ENCODE results near the gene SH3GL1. TPM values are rescaled to one million over a fixed set of nuclear protein-coding genes. Genes with fewer than 3 reads are reported as not detected.

SH3GL1 gene
- total and polyA plus RNA-seq, 10 of the 15 experiments (the other 5 are each of a cell fraction or from before 2014, with no cell fraction given) = 0.93 to 47.4 (median 28.4) TPM

DNA sequence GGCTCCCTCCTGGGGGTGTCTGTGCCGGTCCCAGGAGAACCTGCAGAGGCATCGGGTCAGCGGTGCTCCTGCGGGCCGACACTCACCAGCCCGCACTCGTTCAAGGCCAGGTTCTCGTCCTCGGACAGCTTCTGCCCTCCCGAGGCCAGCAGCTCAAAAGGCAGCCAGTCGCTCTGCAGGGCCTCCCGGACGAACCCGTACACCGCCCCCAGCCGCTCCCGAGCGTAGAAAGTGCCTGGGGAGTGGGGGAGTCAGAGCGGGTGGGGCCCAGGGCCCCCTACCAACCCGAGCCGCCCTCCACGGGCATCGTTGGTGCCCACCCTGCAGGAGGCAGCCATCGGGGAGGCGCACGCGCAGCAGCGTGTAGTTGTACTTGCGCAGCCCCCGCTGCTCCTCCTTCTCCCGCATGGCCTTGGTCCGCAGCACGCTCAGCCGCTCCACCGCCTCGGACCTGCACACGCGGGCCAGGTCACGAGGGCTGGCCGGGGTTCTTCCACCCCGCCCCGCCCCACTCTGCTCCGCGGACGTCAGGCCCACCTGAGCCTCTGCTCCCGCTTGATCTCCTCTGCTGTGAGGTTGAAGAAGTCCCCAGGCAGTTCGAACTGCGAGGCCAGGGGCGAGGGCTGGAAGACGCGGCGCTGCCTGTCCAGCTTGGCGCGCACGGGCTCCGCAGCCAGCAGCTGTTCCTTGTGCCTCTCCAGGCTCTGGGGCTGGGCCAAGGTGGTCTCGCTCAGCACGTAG is 45.8 kb upstream of the SH3GL1 start:
- Histone ChIP-seq H3K27me3 (replicated peaks in 1 of 2; ENCODE audit: control insufficient read depth in 2 of 2, insufficient read depth in 2 of 2, low read length in 1 of 2) (no peaks in the 10 kb centered on the region), H3K9ac (ENCODE audit: control insufficient read depth, insufficient read depth, low read length) (no peak overlapping the region), H3K9me3 (replicated peaks; ENCODE audit: control insufficient read depth, insufficient read depth, low read length) (no peaks in the 10 kb centered on the region), H3K4me1 (ENCODE audit: control insufficient read depth, insufficient read depth, low read length) (peaks cover 7% of the 10 kb centered on the region), H3K27ac (ENCODE audit: control insufficient read depth, insufficient read depth) (no peak overlapping the region), H2AFZ (ENCODE audit: control insufficient read depth, low read depth, low read length) (no peak overlapping the region), H4K20me1 (ENCODE audit: control insufficient read depth, insufficient read depth) (no peaks in the 10 kb centered on the region), H3K36me3 (ENCODE audit: control insufficient read depth in 2 of 2, insufficient read depth in 2 of 2, low read length in 1 of 2) (peaks cover 0 to 25% of the 10 kb centered on the region in 2 experiments; a peak in 3 of 4 replicates), H3K79me2 (ENCODE audit: control insufficient read depth, insufficient read depth, low read length) (no peaks in the 10 kb centered on the region), H3K4me2 (ENCODE audit: control insufficient read depth, insufficient read depth) (no peak overlapping the region), H3K4me3 (no peak overlapping the region)
- no peak for FAIRE-seq
- ChIA-PET SMC1A (ENCODE audit: uncharacterized antibody, unreplicated experiment) (no interaction called here), CTCF (no interaction called here), POLR2A (interaction anchor here (0.6 kb wide), 1 partner anchor 18 kb away, joined by 3 read pairs; no protein-coding TSS in a partner anchor), RAD21 (ENCODE audit: unreplicated experiment) (no interaction called here)
- no TSS peak for BruUV-seq (replicated peaks)
- in situ Hi-C loops (cut with MboI) = no loop called here
- WGBS (ENCODE audit: insufficient coverage, insufficient replicate concordance, low lambda C conversion rate, missing lambda C conversion rate) = 90% methylated on average over 58 of the region's 58 CpGs
- TF ChIP-seq POLR2A (IDR thresholded peaks at IDR 0.05; ENCODE audit: low read depth, low read length) = peak; percentile 60
- no peak for TF ChIP-seq IKZF1 (conservative IDR thresholded peaks at IDR 0.05)
- no peak for TF ChIP-seq FOXK2 (IDR thresholded peaks at IDR 0.05)
- no peak for ATAC-seq
- intact Hi-C loops (cut with micrococcal nuclease; ENCODE audit: unreplicated experiment) = no loop called here
- no peak for DNase-seq (ENCODE audit: low read depth, low spot score)

DNA sequence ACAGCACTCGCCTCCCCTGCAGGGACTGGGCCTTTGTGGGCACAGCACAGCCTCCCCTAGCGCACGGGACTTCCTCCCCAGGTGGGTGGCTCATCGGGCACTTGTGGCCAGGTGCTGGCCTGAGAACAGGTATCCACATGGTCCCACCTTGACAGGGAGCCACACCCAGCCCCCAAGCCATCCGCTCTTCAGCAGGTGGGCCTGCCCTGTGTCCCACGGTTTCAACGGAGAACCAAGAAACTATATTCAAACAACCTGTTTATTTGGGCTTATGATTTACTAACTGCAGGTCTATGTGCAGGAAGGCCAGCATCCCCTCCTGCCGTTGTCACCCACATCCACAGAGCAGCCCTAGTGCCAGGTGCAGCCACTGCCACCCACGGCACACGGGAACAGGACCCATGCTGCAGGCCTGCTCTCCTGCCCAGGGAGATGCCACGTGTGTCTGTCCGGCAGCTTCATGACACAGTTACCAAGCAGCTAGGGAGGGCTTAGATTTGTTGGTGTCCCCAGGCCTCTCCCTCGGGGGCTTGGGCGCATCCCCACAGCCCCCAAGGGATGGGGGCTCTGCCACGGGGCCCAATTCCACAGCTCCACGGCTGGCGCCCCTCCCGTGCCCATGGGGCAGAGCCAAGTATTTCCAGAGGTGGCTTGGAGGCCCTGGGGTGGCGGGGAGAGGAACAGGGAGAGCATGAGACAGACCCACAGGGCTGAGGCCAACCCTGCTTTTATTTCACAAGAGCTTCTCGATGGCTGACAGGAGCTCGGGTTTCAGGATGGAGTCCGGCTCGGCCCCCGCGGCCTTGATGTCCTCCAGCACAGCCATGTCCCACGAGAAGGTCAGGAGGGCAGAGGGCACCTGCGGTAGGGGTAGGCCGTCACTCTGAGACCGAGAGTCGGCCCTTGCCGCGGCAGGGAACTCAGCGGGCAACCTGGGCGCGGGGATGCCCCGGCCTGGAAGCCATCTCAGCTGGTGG is 44.7 kb upstream of the SH3GL1 start:
- DNase-seq (ENCODE audit: low read depth, low spot score) (no peak), ATAC-seq (no peak), FAIRE-seq (no peak)
- peaks cover 0 to 27% of the 10 kb centered on the region in 2 experiments; a peak in 3 of 4 replicates for H3K36me3 ChIP-seq (ENCODE audit: control insufficient read depth in 2 of 2, insufficient read depth in 2 of 2, low read length in 1 of 2)
- no peaks in the 10 kb centered on the region for H4K20me1 ChIP-seq (ENCODE audit: control insufficient read depth, insufficient read depth)
- ChIA-PET SMC1A (ENCODE audit: uncharacterized antibody, unreplicated experiment) (no interaction called here), CTCF (no interaction called here), POLR2A (interaction anchor here (0.6 kb wide), 1 partner anchor 19 kb away, joined by 3 read pairs; no protein-coding TSS in a partner anchor), RAD21 (ENCODE audit: unreplicated experiment) (no interaction called here)
- H3K4me2 ChIP-seq (ENCODE audit: control insufficient read depth, insufficient read depth) = no peak overlapping the region
- 77% methylated on average over 36 of the region's 36 CpGs for WGBS (ENCODE audit: insufficient coverage, insufficient replicate concordance, low lambda C conversion rate, missing lambda C conversion rate)
- H3K27me3 ChIP-seq (replicated peaks in 1 of 2; ENCODE audit: control insufficient read depth in 2 of 2, insufficient read depth in 2 of 2, low read length in 1 of 2) = no peaks in the 10 kb centered on the region
- H3K9me3 ChIP-seq (replicated peaks; ENCODE audit: control insufficient read depth, insufficient read depth, low read length) = no peaks in the 10 kb centered on the region
- H3K4me1 ChIP-seq (ENCODE audit: control insufficient read depth, insufficient read depth, low read length) = peaks cover 7% of the 10 kb centered on the region
- H3K9ac ChIP-seq (ENCODE audit: control insufficient read depth, insufficient read depth, low read length) = no peak overlapping the region
- TF ChIP-seq TCF12 (IDR thresholded peaks at IDR 0.05; ENCODE audit: low read depth, low read length) = no peak
- TF ChIP-seq RAD51 (IDR thresholded peaks at IDR 0.05) = no peak
- TF ChIP-seq RELA (IDR thresholded peaks at IDR 0.05; ENCODE audit: borderline replicate concordance, partially characterized antibody) = no peak
- TF ChIP-seq WRNIP1 (IDR thresholded peaks at IDR 0.05; ENCODE audit: borderline replicate concordance, low read depth, low read length) = no peak
- TF ChIP-seq POLR2AphosphoS5 (IDR thresholded peaks at IDR 0.05; ENCODE audit: low read length) = peak; percentile 15; the same call in 1 of the 2 replicates
- TF ChIP-seq PML (IDR thresholded peaks at IDR 0.05; ENCODE audit: low read length) = 0 out of 2 replicates have a peak, but pooled peaks have one; percentile 31
- TF ChIP-seq POLR2A (IDR thresholded peaks at IDR 0.05; ENCODE audit: low read depth, low read length) = peak; percentile 59
- TSS peak; percentile 78 for BruUV-seq (replicated peaks)
- no peaks in the 10 kb centered on the region for H3K79me2 ChIP-seq (ENCODE audit: control insufficient read depth, insufficient read depth, low read length)
- H2AFZ ChIP-seq (ENCODE audit: control insufficient read depth, low read depth, low read length) = no peak overlapping the region
- no peak overlapping the region for H3K27ac ChIP-seq (ENCODE audit: control insufficient read depth, insufficient read depth)
- intact Hi-C loops (cut with micrococcal nuclease; ENCODE audit: unreplicated experiment) (no loop called here), in situ Hi-C loops (cut with MboI) (no loop called here)
- no peak overlapping the region for H3K4me3 ChIP-seq
